Measurements from ENCODE around the gene TTLL7. TPM values are rescaled to one million over a fixed set of nuclear protein-coding genes. Genes with fewer than 3 reads are reported as not detected.

Gene TTLL7
- total RNA-seq, 4 donors from 2014 or later = 8.4 to 21.6 (median 12.0) TPM

DNA sequence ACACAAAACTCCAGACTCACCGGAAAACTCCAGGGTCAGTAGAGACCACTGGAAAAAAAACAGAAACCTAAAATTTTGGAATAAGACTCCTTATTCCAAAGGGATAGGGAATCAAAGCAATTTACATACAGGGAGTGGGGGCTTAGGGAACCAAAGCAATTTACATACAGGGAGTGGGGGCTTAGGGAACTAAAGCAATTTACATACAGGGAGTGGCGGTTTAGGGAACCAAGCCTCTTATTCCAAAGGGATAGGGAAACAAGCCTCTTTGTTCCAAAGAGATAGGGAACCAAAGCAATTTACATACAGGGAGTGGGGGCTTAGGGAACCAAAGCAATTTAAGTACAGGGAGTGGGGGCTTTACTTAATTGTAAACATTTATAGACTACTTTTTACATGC is 28.4 kb upstream of the TTLL7 start:
- Histone ChIP-seq H3K4me3 (no peak overlapping the region), H3K36me3 (no peaks in the 10 kb centered on the region), H3K27me3 (no peaks in the 10 kb centered on the region), H3K4me1 (no peaks in the 10 kb centered on the region), H3K27ac (no peak overlapping the region), H3K9me3 (no peaks in the 10 kb centered on the region)
- TF ChIP-seq, protein P1, sequence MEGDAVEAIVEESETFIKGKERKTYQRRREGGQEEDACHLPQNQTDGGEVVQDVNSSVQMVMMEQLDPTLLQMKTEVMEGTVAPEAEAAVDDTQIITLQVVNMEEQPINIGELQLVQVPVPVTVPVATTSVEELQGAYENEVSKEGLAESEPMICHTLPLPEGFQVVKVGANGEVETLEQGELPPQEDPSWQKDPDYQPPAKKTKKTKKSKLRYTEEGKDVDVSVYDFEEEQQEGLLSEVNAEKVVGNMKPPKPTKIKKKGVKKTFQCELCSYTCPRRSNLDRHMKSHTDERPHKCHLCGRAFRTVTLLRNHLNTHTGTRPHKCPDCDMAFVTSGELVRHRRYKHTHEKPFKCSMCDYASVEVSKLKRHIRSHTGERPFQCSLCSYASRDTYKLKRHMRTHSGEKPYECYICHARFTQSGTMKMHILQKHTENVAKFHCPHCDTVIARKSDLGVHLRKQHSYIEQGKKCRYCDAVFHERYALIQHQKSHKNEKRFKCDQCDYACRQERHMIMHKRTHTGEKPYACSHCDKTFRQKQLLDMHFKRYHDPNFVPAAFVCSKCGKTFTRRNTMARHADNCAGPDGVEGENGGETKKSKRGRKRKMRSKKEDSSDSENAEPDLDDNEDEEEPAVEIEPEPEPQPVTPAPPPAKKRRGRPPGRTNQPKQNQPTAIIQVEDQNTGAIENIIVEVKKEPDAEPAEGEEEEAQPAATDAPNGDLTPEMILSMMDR (IDR thresholded peaks at IDR 0.05) = no peak
- TF ChIP-seq EP300 (IDR thresholded peaks at IDR 0.05) (no peak), POLR2A (IDR thresholded peaks at IDR 0.05) (no peak)
- DNase-seq (ENCODE audit: low spot score in 2 of 2) = no peak
- WGBS, 2 donors = 73 to 82% methylated on average over 2 of the region's 2 CpGs

DNA sequence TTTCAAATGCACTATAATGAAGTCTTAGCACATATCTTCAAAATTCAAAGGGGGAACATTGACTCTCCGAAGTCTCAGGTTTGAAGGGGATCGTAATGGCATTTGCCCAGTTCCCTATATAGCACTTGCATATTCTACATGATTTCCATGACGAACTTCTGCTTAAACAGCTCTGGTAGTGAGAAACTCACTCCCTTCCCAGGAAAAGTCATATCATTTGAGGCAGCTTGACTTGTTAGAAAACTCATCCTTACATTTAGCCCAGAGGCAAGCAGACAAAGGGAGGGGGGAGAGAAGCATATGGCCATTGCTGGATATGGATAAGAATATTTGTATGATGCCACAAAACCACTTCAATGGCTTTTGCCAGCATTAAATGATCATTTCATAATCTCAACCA is 27.0 kb upstream of the TTLL7 start:
- H3K36me3 ChIP-seq = no peaks in the 10 kb centered on the region
- H3K4me1 ChIP-seq = no peaks in the 10 kb centered on the region
- 89 to 90% methylated on average over 3 of the region's 3 CpGs for WGBS, 2 donors
- H3K27ac ChIP-seq = no peak overlapping the region
- no peaks in the 10 kb centered on the region for H3K9me3 ChIP-seq
- H3K4me3 ChIP-seq = no peak overlapping the region
- TF ChIP-seq, protein P1 (IDR thresholded peaks at IDR 0.05) = no peak
- TF ChIP-seq EP300 (IDR thresholded peaks at IDR 0.05) (no peak), POLR2A (IDR thresholded peaks at IDR 0.05) (no peak)
- no peaks in the 10 kb centered on the region for H3K27me3 ChIP-seq
- DNase-seq (ENCODE audit: low spot score in 2 of 2) = no peak

DNA sequence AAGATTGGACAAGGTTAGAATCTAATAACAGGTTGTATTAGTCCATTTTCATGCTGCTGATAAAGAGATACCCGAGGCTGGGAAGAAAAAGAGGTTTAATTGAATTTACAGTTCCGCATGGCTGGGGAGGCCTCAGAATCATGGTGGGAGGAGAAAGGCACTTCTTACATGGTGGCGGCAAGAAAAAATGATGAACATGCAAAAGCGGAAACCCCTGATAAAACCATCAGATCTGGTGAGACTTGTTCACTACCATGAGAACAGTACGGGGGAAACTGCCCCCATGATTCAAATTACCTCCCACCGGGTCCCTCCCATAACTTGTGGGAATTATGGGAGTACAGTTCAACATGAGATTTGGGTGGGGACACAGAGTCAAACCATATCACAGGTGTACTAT is 22.9 kb upstream of the TTLL7 start:
- TF ChIP-seq, protein P1 (IDR thresholded peaks at IDR 0.05) = no peak
- no peak for TF ChIP-seq POLR2A (IDR thresholded peaks at IDR 0.05)
- WGBS, 2 donors = 92 to 94% methylated on average over 6 of the region's 6 CpGs
- Histone ChIP-seq H3K27ac (no peak overlapping the region), H3K36me3 (no peaks in the 10 kb centered on the region), H3K27me3 (no peaks in the 10 kb centered on the region), H3K4me1 (no peaks in the 10 kb centered on the region), H3K9me3 (no peaks in the 10 kb centered on the region), H3K4me3 (no peak overlapping the region)
- no peak for DNase-seq (ENCODE audit: low spot score in 2 of 2)

DNA sequence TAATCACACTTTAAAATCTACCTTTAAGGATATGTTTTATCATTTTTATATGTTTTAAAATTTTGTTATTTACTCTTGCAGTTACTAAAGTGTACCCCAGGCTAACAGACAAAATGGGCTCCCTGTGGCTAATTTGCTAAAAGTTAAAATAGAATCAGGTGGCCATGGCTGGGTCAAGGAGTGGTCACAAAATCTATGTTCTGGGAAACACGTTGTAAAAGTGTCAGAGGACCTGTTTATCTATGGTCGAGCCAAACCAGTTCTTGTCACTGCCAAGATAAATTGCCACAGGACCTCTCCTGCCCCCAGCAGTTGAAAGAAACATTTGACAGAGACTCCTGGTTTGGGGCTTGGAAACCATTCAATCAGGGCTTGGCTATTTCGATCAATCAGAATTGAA is 21.2 kb upstream of the TTLL7 start:
- Histone ChIP-seq H3K9me3 (no peaks in the 10 kb centered on the region), H3K27me3 (no peaks in the 10 kb centered on the region), H3K4me3 (no peak overlapping the region), H3K36me3 (no peaks in the 10 kb centered on the region), H3K27ac (no peak overlapping the region), H3K4me1 (no peaks in the 10 kb centered on the region)
- WGBS, 2 donors = 19 to 28% methylated on average over 3 of the region's 3 CpGs
- TF ChIP-seq EP300 (IDR thresholded peaks at IDR 0.05) = no peak
- no peak for TF ChIP-seq POLR2A (IDR thresholded peaks at IDR 0.05)
- TF ChIP-seq, protein P1 (IDR thresholded peaks at IDR 0.05) = no peak
- DNase-seq (ENCODE audit: low spot score in 2 of 2) = no peak

DNA sequence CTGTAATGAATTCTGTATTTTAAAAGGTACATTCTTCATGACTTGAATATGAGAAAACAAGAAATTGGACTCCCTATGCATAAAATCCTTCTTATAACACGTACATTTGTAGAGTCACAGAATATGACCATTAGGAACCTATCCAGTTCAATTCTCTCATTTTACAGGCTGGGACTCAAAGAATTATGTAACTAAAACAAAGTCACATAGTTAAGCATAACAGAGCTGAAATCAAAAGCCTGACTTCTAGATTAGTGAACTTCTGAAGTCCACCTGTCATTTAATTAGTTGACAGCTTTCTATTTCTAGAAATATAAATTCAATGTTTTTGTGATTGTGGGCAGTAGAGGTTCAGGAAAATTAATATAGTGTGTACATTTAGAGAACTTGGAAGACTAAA is 20.3 kb upstream of the TTLL7 start:
- DNase-seq (ENCODE audit: low spot score in 2 of 2) = no peak
- WGBS, 2 donors = 70 to 90% methylated on average over 1 of the region's 1 CpG
- no peak overlapping the region for H3K4me3 ChIP-seq
- no peaks in the 10 kb centered on the region for H3K9me3 ChIP-seq
- no peaks in the 10 kb centered on the region for H3K36me3 ChIP-seq
- H3K4me1 ChIP-seq = no peaks in the 10 kb centered on the region
- no peaks in the 10 kb centered on the region for H3K27me3 ChIP-seq
- H3K27ac ChIP-seq = no peak overlapping the region
- TF ChIP-seq POLR2A (IDR thresholded peaks at IDR 0.05) = no peak

DNA sequence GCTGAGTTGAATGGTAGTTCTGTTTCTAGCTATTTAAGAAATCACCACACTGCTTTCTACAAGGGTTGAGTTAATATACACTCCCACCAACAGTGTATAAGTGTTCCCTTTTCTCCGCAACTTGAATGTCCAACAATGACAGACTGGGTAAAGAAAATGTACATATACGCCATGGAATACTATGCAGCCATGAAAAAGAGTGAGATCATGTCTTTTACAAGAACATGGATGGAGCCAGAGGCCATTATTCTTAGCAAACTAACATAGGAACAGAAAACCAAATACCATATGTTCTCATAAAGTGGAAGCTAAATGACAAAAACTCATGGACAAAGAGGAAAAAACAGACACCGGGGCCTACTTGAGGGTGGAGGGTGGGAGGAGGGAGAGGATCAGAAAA is 14.8 kb upstream of the TTLL7 start:
- Histone ChIP-seq H3K27ac (no peak overlapping the region), H3K36me3 (no peaks in the 10 kb centered on the region), H3K4me1 (no peaks in the 10 kb centered on the region), H3K4me3 (no peak overlapping the region), H3K27me3 (no peaks in the 10 kb centered on the region), H3K9me3 (no peaks in the 10 kb centered on the region)
- no peak for TF ChIP-seq EP300 (IDR thresholded peaks at IDR 0.05)
- no peak for DNase-seq (ENCODE audit: low spot score in 2 of 2)
- 77 to 95% methylated on average over 3 of the region's 3 CpGs for WGBS, 2 donors

All from tibial nerve (tissue), 4 donors.